ENCODE data around the gene MYBPC2. TPM values are rescaled to one million over a fixed set of nuclear protein-coding genes. Genes with fewer than 3 reads are reported as not detected.

MYBPC2 gene
- total RNA-seq, 1 donor from 2014 or later: not detected

GRCh38 chr19:50434525-50434924 is 1.8 kb downstream of the MYBPC2 start:
- H3K9me3 Mint-ChIP-seq (ENCODE audit: unreplicated experiment): peaks cover 6% of the 10 kb centered on the region
- peaks cover 31% of the 10 kb centered on the region for H3K27me3 Mint-ChIP-seq (ENCODE audit: low read depth, unreplicated experiment)
- H3K4me3 Mint-ChIP-seq (ENCODE audit: unreplicated experiment): no peak overlapping the region

GRCh38 chr19:50435221-50435620 is 2.5 kb downstream of the MYBPC2 start:
- Mint-ChIP-seq H3K4me3 (ENCODE audit: unreplicated experiment) (no peak overlapping the region), H3K27me3 (ENCODE audit: low read depth, unreplicated experiment) (peaks cover 34% of the 10 kb centered on the region), H3K4me1 (ENCODE audit: low read depth, unreplicated experiment) (peaks cover 3% of the 10 kb centered on the region), H3K9me3 (ENCODE audit: unreplicated experiment) (peaks cover 6% of the 10 kb centered on the region), H3K27ac (ENCODE audit: unreplicated experiment) (no peak overlapping the region), H3K36me3 (ENCODE audit: low read depth, unreplicated experiment) (no peaks in the 10 kb centered on the region)
- Histone ChIP-seq H3K27me3 (ENCODE audit: insufficient read depth, low read length) (peaks cover 9% of the 10 kb centered on the region), H3K79me2 (ENCODE audit: insufficient read depth, low read length) (no peaks in the 10 kb centered on the region), H2AFZ (ENCODE audit: low read depth, low read length) (no peak overlapping the region), H3K9ac (ENCODE audit: low read length) (no peak overlapping the region), H3K27ac (ENCODE audit: low read depth, low read length) (no peak overlapping the region), H3K9me3 (ENCODE audit: insufficient read depth, low read depth, low read length) (no peaks in the 10 kb centered on the region), H4K20me1 (ENCODE audit: insufficient read depth, low read length) (no peaks in the 10 kb centered on the region), H3K4me3 (ENCODE audit: insufficient read depth, low read depth, low read length) (no peak overlapping the region), H3K4me2 (ENCODE audit: low read length) (no peak overlapping the region), H3K36me3 (ENCODE audit: insufficient read depth, low read length) (no peaks in the 10 kb centered on the region), H3K4me1 (ENCODE audit: insufficient read depth, low read length) (peaks cover 9% of the 10 kb centered on the region)
- no peak for FAIRE-seq
- TF ChIP-seq CTCF (IDR thresholded peaks at IDR 0.05; ENCODE audit: insufficient read depth, low read depth, low read length) (no peak), EZH2 (IDR thresholded peaks at IDR 0.05; ENCODE audit: insufficient read depth, low read length) (no peak)
- DNase-seq (ENCODE audit: low read depth): no peak

More at GRCh38 chr19:50434525-50434924, 1.8 kb downstream of the MYBPC2 start:
- Histone ChIP-seq H3K79me2 (ENCODE audit: insufficient read depth, low read length) (no peaks in the 10 kb centered on the region), H3K27me3 (ENCODE audit: insufficient read depth, low read length) (peaks cover 12% of the 10 kb centered on the region), H3K36me3 (ENCODE audit: insufficient read depth, low read length) (no peaks in the 10 kb centered on the region), H2AFZ (ENCODE audit: low read depth, low read length) (no peak overlapping the region), H3K9me3 (ENCODE audit: insufficient read depth, low read depth, low read length) (no peaks in the 10 kb centered on the region), H4K20me1 (ENCODE audit: insufficient read depth, low read length) (no peaks in the 10 kb centered on the region), H3K9ac (ENCODE audit: low read length) (no peak overlapping the region), H3K4me3 (ENCODE audit: insufficient read depth, low read depth, low read length) (no peak overlapping the region), H3K4me1 (ENCODE audit: insufficient read depth, low read length) (peaks cover 9% of the 10 kb centered on the region), H3K27ac (ENCODE audit: low read depth, low read length) (no peak overlapping the region), H3K4me2 (ENCODE audit: low read length) (no peak overlapping the region)
- TF ChIP-seq CTCF (IDR thresholded peaks at IDR 0.05; ENCODE audit: insufficient read depth, low read depth, low read length) (no peak), EZH2 (IDR thresholded peaks at IDR 0.05; ENCODE audit: insufficient read depth, low read length) (no peak)
- DNase-seq (ENCODE audit: low read depth): no peak
- Mint-ChIP-seq H3K4me1 (ENCODE audit: low read depth, unreplicated experiment) (peaks cover 3% of the 10 kb centered on the region), H3K36me3 (ENCODE audit: low read depth, unreplicated experiment) (no peaks in the 10 kb centered on the region), H3K27ac (ENCODE audit: unreplicated experiment) (no peak overlapping the region)
- FAIRE-seq: no peak

- H3K9ac ChIP-seq (ENCODE audit: low read length): no peak overlapping the region
- H3K27ac ChIP-seq (ENCODE audit: low read depth, low read length): no peak overlapping the region
- Mint-ChIP-seq H3K4me3 (ENCODE audit: unreplicated experiment) (no peak overlapping the region), H3K27ac (ENCODE audit: unreplicated experiment) (no peak overlapping the region), H3K36me3 (ENCODE audit: low read depth, unreplicated experiment) (no peaks in the 10 kb centered on the region), H3K4me1 (ENCODE audit: low read depth, unreplicated experiment) (peaks cover 3% of the 10 kb centered on the region), H3K27me3 (ENCODE audit: low read depth, unreplicated experiment) (peaks cover 33% of the 10 kb centered on the region), H3K9me3 (ENCODE audit: unreplicated experiment) (peaks cover 6% of the 10 kb centered on the region)
- H2AFZ ChIP-seq (ENCODE audit: low read depth, low read length): no peak overlapping the region
- no peak for FAIRE-seq
- DNase-seq (ENCODE audit: low read depth): no peak
- no peaks in the 10 kb centered on the region for H4K20me1 ChIP-seq (ENCODE audit: insufficient read depth, low read length)
- peaks cover 9% of the 10 kb centered on the region for H3K4me1 ChIP-seq (ENCODE audit: insufficient read depth, low read length)
- no peak overlapping the region for H3K4me2 ChIP-seq (ENCODE audit: low read length)
- H3K79me2 ChIP-seq (ENCODE audit: insufficient read depth, low read length): no peaks in the 10 kb centered on the region
- peaks cover 8% of the 10 kb centered on the region for H3K27me3 ChIP-seq (ENCODE audit: insufficient read depth, low read length)
- H3K36me3 ChIP-seq (ENCODE audit: insufficient read depth, low read length): no peaks in the 10 kb centered on the region
- H3K9me3 ChIP-seq (ENCODE audit: insufficient read depth, low read depth, low read length): no peaks in the 10 kb centered on the region
- TF ChIP-seq CTCF (IDR thresholded peaks at IDR 0.05; ENCODE audit: insufficient read depth, low read depth, low read length) (no peak), EZH2 (IDR thresholded peaks at IDR 0.05; ENCODE audit: insufficient read depth, low read length) (no peak)
- H3K4me3 ChIP-seq (ENCODE audit: insufficient read depth, low read depth, low read length): no peak overlapping the region
Observed at GRCh38 chr19:50435627-50436026, 2.9 kb downstream of the MYBPC2 start.
